PFSK-1 (cell line): Measurements from ENCODE around the gene CLIC5.

Source experiments
- FOXP2 ChIP-seq: optimal IDR thresholded peaks from 2 replicates; pipeline ENCODE3; 2011; ENCODE audit warnings: borderline replicate concordance, control low read depth, inconsistent platforms; ENCODE audit not compliant: insufficient read depth; ENCODE audit errors: extremely low read length, extremely low read depth
- POLR2AphosphoS5 ChIP-seq: IDR thresholded peaks from 2 replicates; pipeline ENCODE4 v1.6.1; 2012; ENCODE audit warnings: low read depth, mild to moderate bottlenecking, control low read depth, low read length, moderate library complexity
- SIN3A ChIP-seq: IDR thresholded peaks from 2 replicates; pipeline ENCODE4 v1.6.1; 2012; ENCODE audit warnings: mild to moderate bottlenecking, low read length, moderate library complexity, borderline replicate concordance; ENCODE audit not compliant: insufficient read depth
- TAF1 ChIP-seq: IDR thresholded peaks from 2 replicates; pipeline ENCODE4 v1.6.1; 2012; ENCODE audit warnings: low read length, control low read depth, borderline replicate concordance; ENCODE audit not compliant: insufficient read depth
- TF ChIP-seq, protein P1 (sequence below), 2 experiments: IDR thresholded peaks; 2 replicates each; pipeline versions ENCODE4 v1.6.1 to v1.8.0; 2011 to 2012; ENCODE audit warnings: low read depth in 2 of 2, low read length in 2 of 2, control low read depth in 1 of 2, inconsistent platforms in 1 of 2, mild to moderate bottlenecking in 1 of 2, moderate library complexity in 1 of 2; ENCODE audit not compliant: insufficient read depth in 1 of 2

DNA sequence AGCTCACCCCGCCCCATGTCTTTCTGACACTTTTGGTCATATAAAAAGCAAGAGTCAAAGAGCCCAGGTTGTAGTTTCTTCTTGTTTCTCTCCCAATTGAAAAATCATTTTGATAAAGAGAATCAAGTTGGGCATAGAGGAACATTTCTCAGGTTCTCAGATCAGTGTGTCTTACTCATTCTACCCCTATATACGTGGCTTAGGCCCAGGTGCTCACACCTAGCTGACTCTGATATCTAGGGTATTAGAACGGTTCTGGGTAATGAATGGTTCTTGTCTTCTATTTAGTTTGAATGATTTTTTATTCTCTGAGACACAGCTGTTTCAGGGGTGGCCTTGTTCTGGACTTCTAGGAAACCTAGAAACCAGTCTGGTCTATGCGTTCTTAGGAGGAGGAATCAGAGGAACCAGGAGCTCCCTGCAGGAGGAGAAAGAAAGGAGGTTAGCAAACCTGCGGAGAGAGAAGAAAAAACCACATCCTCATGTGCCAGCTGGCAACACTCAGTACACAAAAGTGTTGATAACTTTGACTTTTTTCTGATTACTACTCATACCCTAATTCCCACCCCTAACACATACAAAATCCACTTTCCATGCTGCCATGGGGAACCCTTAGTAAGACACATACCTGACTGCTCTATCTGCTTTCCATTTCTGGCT lies 178.0 kb downstream of the CLIC5 start:
- no peak for TF ChIP-seq POLR2AphosphoS5
- no peak for TF ChIP-seq TAF1
- TF ChIP-seq SIN3A: no peak
- TF ChIP-seq, protein P1, sequence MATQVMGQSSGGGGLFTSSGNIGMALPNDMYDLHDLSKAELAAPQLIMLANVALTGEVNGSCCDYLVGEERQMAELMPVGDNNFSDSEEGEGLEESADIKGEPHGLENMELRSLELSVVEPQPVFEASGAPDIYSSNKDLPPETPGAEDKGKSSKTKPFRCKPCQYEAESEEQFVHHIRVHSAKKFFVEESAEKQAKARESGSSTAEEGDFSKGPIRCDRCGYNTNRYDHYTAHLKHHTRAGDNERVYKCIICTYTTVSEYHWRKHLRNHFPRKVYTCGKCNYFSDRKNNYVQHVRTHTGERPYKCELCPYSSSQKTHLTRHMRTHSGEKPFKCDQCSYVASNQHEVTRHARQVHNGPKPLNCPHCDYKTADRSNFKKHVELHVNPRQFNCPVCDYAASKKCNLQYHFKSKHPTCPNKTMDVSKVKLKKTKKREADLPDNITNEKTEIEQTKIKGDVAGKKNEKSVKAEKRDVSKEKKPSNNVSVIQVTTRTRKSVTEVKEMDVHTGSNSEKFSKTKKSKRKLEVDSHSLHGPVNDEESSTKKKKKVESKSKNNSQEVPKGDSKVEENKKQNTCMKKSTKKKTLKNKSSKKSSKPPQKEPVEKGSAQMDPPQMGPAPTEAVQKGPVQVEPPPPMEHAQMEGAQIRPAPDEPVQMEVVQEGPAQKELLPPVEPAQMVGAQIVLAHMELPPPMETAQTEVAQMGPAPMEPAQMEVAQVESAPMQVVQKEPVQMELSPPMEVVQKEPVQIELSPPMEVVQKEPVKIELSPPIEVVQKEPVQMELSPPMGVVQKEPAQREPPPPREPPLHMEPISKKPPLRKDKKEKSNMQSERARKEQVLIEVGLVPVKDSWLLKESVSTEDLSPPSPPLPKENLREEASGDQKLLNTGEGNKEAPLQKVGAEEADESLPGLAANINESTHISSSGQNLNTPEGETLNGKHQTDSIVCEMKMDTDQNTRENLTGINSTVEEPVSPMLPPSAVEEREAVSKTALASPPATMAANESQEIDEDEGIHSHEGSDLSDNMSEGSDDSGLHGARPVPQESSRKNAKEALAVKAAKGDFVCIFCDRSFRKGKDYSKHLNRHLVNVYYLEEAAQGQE (IDR thresholded peaks at IDR 0.05; ENCODE audit: insufficient read depth in 1 of 2, low read depth in 2 of 2, low read length in 2 of 2): no peak
- no peak for TF ChIP-seq FOXP2
